Bronchial epithelial cell (primary cell): ENCODE measurements around the gene C10orf71. TPM values are rescaled to one million over a fixed set of nuclear protein-coding genes. Genes with fewer than 3 reads are reported as not detected.

Experiments used
- DNase-seq: peaks from one replicate; pipeline ENCODE4 v3.0.0-alpha.2; 2010; ENCODE audit warnings: low read depth
- FAIRE-seq: peaks from 2 replicates; lab custom pipeline; 2011; peaks lifted over from hg19 to GRCh38; lab: Jason Lieb, UNC
- H3K27me3 ChIP-seq: 2 replicates; pipeline ENCODE4 v1.5.1; 2011; ENCODE audit warnings: low read length; ENCODE audit not compliant: control insufficient read depth, insufficient read depth
- H3K36me3 ChIP-seq: 2 replicates; pipeline ENCODE4 v1.5.1; 2011; ENCODE audit warnings: low read length; ENCODE audit not compliant: control insufficient read depth, insufficient read depth
- H3K4me3 ChIP-seq: 2 replicates; pipeline ENCODE4 v1.5.1; 2011; ENCODE audit warnings: mild to moderate bottlenecking, low read depth, low read length, control low read depth
- CTCF ChIP-seq: IDR thresholded peaks from 2 replicates; pipeline ENCODE4 v1.5.1; 2011; ENCODE audit warnings: mild to moderate bottlenecking, moderate library complexity, low read length, control low read depth, inconsistent platforms; ENCODE audit not compliant: insufficient read depth, severe bottlenecking
- total RNA-seq: library from RNA; depleted of rRNA; stranded (reverse); fragments of >200 nt; gene quantifications from 2 replicates; pipeline ENCODE4 v1.2.1, GENCODE V29; 2014

Gene C10orf71
- total RNA-seq, 1 donor from 2014 or later: not detected

GRCh38 chr10:49260644-49261296, 38.2 kb upstream of the C10orf71 start:
- no peak for TF ChIP-seq CTCF
- H3K27me3 ChIP-seq: no peaks in the 10 kb centered on the region
- no peak overlapping the region for H3K4me3 ChIP-seq
- H3K36me3 ChIP-seq: no peaks in the 10 kb centered on the region
- FAIRE-seq: no peak
- DNase-seq: no peak

- FAIRE-seq: no peak
- no peak for TF ChIP-seq CTCF
- Histone ChIP-seq H3K4me3 (no peak overlapping the region), H3K36me3 (no peaks in the 10 kb centered on the region), H3K27me3 (no peaks in the 10 kb centered on the region)
- DNase-seq: no peak
These were observed 35.4 kb upstream of the C10orf71 start for GRCh38 chr10:49263591-49263990.

- DNase-seq (no peak), FAIRE-seq (no peak)
- H3K36me3 ChIP-seq: no peaks in the 10 kb centered on the region
- no peak for TF ChIP-seq CTCF
- no peaks in the 10 kb centered on the region for H3K27me3 ChIP-seq
- no peak overlapping the region for H3K4me3 ChIP-seq
These were observed 34.7 kb upstream of the C10orf71 start for GRCh38 chr10:49264177-49264677.

GRCh38 chr10:49265885-49266284, 33.1 kb upstream of the C10orf71 start:
- FAIRE-seq (no peak), DNase-seq (no peak)
- Histone ChIP-seq H3K36me3 (no peaks in the 10 kb centered on the region), H3K27me3 (no peaks in the 10 kb centered on the region), H3K4me3 (no peak overlapping the region)
- TF ChIP-seq CTCF: no peak

- TF ChIP-seq CTCF: no peak
These were observed 30.8 kb upstream of the C10orf71 start for GRCh38 chr10:49268185-49268584.

GRCh38 chr10:49269523-49269922, 29.4 kb upstream of the C10orf71 start:
- Histone ChIP-seq H3K4me3 (no peak overlapping the region), H3K27me3 (no peaks in the 10 kb centered on the region), H3K36me3 (no peaks in the 10 kb centered on the region)
- FAIRE-seq (no peak), DNase-seq (no peak)
- TF ChIP-seq CTCF: no peak

More at GRCh38 chr10:49268185-49268584, 30.8 kb upstream of the C10orf71 start:
- DNase-seq: no peak
- no peaks in the 10 kb centered on the region for H3K27me3 ChIP-seq
- FAIRE-seq: no peak
- no peak overlapping the region for H3K4me3 ChIP-seq
- no peaks in the 10 kb centered on the region for H3K36me3 ChIP-seq
